ENCODE measurements around the gene CELSR1.

- TF ChIP-seq CTCF (IDR thresholded peaks at IDR 0.05; ENCODE audit: insufficient read depth, low read depth, low read length) (no peak), EZH2 (IDR thresholded peaks at IDR 0.05; ENCODE audit: insufficient read depth, low read length) (no peak)
These were observed 163.3 kb downstream of the CELSR1 start for GRCh38 chr22:46373921-46374662.
